Adipose tissue (tissue), 3 donors: Measurements from ENCODE around the gene FMOD. TPM values are rescaled to one million over a fixed set of nuclear protein-coding genes. Genes with fewer than 3 reads are reported as not detected.
"Not testable (repeated sequence)": the region's sequence is repeated elsewhere in the genome, so short reads cannot be mapped to it uniquely, and the experiment has no call there.

Experiments
- H3K27ac ChIP-seq: one replicate; pipeline ENCODE4 v1.5.1; 2013; ENCODE audit warnings: low read depth, low read length
- WGBS, 3 donors: extraction: QIAGEN DNeasy Blood & Tissue Kit; methylation state at CpG; one replicate each; pipeline ENCODE4 v1.1.7; 2013; 5-methylcytosine and 5-hydroxymethylcytosine counted together
- polyA plus RNA-seq, 3 donors: library from polyadenylated mRNA; stranded (reverse); fragments of 200-250 nt; gene quantifications; one replicate each; pipeline ENCODE4 v1.2.3, GENCODE V29; 2013
- donor health status: healthy with polysubstance abuse.
- donor health status: Bipolar disorder and iron deficiency.
- donor health status: healthy.

The FMOD gene
- polyA plus RNA-seq, 3 donors = 7.4 to 47.6 (median 38.1) TPM

DNA sequence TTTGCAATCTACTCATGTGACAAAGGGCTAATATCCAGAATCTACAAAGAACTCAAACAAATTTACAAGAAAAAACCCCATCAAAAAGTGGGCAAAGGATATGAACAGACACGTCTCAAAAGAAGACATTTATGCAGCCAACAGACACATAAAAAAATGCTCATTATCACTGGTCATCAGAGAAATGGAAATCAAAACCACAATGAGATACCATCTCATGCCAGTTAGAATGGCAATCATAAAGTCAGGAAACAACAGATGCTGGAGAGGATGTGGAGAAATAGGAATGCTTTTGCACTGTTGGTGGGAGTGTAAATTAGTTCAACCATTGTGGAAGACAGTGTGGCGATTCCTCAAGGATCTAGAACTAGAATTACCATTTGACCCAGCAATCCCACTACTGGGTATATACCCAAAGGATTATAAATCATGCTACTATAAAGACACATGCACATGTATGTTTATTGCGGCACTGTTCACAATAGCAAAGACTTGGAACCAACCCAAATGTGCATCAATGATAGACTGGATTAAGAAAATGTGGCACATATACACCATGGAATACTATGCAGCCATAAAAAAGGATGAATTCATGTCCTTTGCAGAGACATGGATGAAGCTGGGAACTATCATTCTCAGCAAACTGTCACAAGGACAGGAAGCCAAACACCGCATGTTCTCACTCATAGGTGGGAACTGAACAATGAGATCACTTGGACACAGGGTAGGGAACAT lies 36.7 kb downstream of the FMOD start:
- 75 to 95% (median 75%) methylated on average over 3 to 4 of the region's 4 CpGs for WGBS, 3 donors
- H3K27ac ChIP-seq = not testable (repeated sequence)

GRCh38 chr1:203311368-203312301 lies 39.3 kb downstream of the FMOD start:
- H3K27ac ChIP-seq = no peak overlapping the region

DNA sequence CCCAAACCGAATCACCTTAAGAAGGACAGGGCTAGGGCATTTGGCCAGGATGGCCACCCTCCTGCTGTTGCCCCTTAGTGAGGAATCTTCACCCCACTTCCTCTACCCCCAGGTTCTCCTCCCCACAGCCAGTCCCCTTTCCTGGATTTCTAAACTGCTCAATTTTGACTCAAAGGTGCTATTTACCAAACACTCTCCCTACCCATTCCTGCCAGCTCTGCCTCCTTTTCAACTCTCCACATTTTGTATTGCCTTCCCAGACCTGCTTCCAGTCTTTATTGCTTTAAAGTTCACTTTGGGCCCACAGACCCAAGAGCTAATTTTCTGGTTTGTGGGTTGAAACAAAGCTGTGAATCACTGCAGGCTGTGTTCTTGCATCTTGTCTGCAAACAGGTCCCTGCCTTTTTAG lies 42.0 kb downstream of the FMOD start:
- 41 to 71% (median 69%) methylated on average over 1 of the region's 1 CpG for WGBS, 3 donors
- no peak overlapping the region for H3K27ac ChIP-seq

More at GRCh38 chr1:203311368-203312301, 39.3 kb downstream of the FMOD start:
- WGBS, 3 donors = 75 to 90% (median 83%) methylated on average over 3 of the region's 3 CpGs

- H3K27ac ChIP-seq = no peak overlapping the region
- 28 to 49% (median 48%) methylated on average over 5 of the region's 5 CpGs for WGBS, 3 donors
Observed at GRCh38 chr1:203308328-203308922, 42.5 kb downstream of the FMOD start.

- H3K27ac ChIP-seq = no peak overlapping the region
- WGBS, 3 donors = 27 to 35% (median 33%) methylated on average over 3 of the region's 3 CpGs
Observed at GRCh38 chr1:203307641-203308126, 43.2 kb downstream of the FMOD start.

DNA sequence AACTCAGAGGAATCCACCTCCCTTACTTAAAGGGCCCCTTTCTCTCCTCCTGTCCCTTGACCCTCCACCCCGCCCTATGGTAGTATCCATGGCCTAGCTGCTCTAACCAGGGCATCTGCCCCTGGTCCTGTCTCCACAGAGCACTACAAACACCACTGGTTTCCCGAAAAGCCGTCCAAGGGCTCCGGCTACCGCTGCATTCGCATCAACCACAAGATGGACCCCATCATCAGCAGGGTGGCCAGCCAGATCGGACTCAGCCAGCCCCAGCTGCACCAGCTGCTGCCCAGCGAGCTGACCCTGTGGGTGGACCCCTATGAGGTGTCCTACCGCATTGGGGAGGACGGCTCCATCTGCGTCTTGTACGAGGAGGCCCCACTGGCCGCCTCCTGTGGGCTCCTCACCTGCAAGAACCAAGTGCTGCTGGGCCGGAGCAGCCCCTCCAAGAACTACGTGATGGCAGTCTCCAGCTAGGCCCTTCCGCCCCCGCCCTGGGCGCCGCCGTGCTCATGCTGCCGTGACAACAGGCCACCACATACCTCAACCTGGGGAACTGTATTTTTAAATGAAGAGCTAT lies 43.9 kb downstream of the FMOD start:
- H3K27ac ChIP-seq = no peak overlapping the region
- WGBS, 3 donors = 29 to 46% (median 45%) methylated on average over 21 of the region's 21 CpGs

- peak overlapping the region; percentile 63 for H3K27ac ChIP-seq
- WGBS, 3 donors = 0 to 1% (median 1%) methylated on average over 22 of the region's 22 CpGs
Observed at GRCh38 chr1:203306089-203306964, 44.6 kb downstream of the FMOD start.

- WGBS, 3 donors = 0% methylated on average over 20 to 21 of the region's 21 CpGs
- H3K27ac ChIP-seq = peak overlapping the region; percentile 63
Observed at GRCh38 chr1:203305809-203306088, 45.2 kb downstream of the FMOD start.

GRCh38 chr1:203304919-203305808 lies 45.8 kb downstream of the FMOD start, which contains the start of gene BTG2:
Gene BTG2 (plus strand): TSS chr1:203305519. CDS start chr1:203305607, 88 bp downstream.
- 2 to 3% (median 2%) methylated on average over 73 to 79 of the region's 79 CpGs for WGBS, 3 donors
- peak within 1 kb of the TSS; percentile 65 for H3K27ac ChIP-seq

- 61 to 76% (median 64%) methylated on average over 9 of the region's 9 CpGs for WGBS, 3 donors
- no peak overlapping the region for H3K27ac ChIP-seq
Observed at GRCh38 chr1:203304391-203304918, 46.5 kb downstream of the FMOD start.

DNA sequence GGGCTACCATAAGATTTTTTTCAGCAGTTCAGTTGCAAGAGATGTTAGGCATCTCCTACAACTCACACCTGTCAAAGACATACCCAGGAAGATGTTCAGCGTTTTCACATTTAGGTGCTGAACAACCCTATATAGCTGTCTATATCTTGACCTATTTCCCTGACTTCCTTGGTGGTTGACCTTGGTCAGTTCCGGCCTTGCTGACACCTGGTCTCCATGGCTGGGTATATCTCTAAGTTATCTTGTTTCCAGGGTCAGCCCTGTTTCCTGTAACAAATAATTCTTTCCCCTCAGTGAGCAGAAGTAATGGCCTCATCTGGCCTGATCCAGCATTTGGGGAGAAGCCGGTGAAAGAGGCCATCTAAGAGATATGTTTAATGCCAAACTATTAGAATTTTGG lies 48.0 kb downstream of the FMOD start:
- H3K27ac ChIP-seq = no peak overlapping the region
- WGBS, 3 donors = 57 to 86% (median 81%) methylated on average over 3 of the region's 3 CpGs

DNA sequence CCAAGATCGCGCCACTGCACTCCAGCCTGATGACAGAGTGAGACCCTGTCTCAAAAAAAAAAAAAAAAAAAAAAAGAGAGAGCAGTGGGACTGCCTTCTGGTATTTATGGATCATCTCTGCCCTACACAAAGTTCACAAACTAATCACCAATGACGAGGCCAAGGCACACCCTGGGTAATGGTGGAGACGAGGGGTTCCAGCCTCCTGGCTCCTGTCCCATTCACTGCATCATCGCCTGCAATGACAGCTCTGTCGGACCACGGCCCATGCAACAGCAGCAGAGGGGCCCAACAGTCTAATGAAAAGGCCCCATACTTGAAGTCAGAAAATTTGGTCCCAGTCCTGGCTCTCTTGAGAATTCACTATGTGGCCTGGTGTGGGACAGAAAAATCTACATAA lies 48.5 kb downstream of the FMOD start:
- WGBS, 3 donors = 89 to 97% (median 91%) methylated on average over 5 to 7 of the region's 7 CpGs
- no peak overlapping the region for H3K27ac ChIP-seq

- no peak overlapping the region for H3K27ac ChIP-seq
Observed at GRCh38 chr1:203301331-203301668, 49.6 kb downstream of the FMOD start.

- H3K27ac ChIP-seq = no peak overlapping the region
- 70 to 75% (median 75%) methylated on average over 11 of the region's 11 CpGs for WGBS, 3 donors
Observed at GRCh38 chr1:203300441-203301330, 50.2 kb downstream of the FMOD start.

GRCh38 chr1:203299719-203300429 lies 51.0 kb downstream of the FMOD start:
- H3K27ac ChIP-seq = not testable (repeated sequence)
- 86 to 93% (median 92%) methylated on average over 8 of the region's 8 CpGs for WGBS, 3 donors
